GM12892 (cell line): ENCODE data around the gene HSD11B2.

Source experiments
- POLR2A ChIP-seq: IDR thresholded peaks from 2 replicates; pipeline ENCODE4 v1.6.1; 2011; ENCODE audit warnings: low read depth, low read length, control low read depth
- POLR2AphosphoS5 ChIP-seq: IDR thresholded peaks from 2 replicates; pipeline ENCODE4 v1.6.1; 2011; ENCODE audit warnings: low read depth, low read length, control low read depth
- TAF1 ChIP-seq: IDR thresholded peaks from 2 replicates; pipeline ENCODE4 v1.6.1; 2011; ENCODE audit warnings: low read depth, mild to moderate bottlenecking, control low read depth, low read length, borderline replicate concordance

- TF ChIP-seq POLR2A (no peak), POLR2AphosphoS5 (no peak), TAF1 (no peak)
Measured at GRCh38 chr16:67477960-67478554, 47.1 kb downstream of the HSD11B2 start.
